Fibroblast of gingiva (primary cell): Measurements from ENCODE around the gene ARHGEF39.
"Not testable (repeated sequence)": the region's sequence is repeated elsewhere in the genome, so short reads cannot be mapped to it uniquely, and the experiment has no call there.

Source experiments
- DNase-seq: peaks from one replicate; pipeline ENCODE4 v3.0.0-alpha.2; 2011; ENCODE audit warnings: low read depth

Gene ARHGEF39

DNA sequence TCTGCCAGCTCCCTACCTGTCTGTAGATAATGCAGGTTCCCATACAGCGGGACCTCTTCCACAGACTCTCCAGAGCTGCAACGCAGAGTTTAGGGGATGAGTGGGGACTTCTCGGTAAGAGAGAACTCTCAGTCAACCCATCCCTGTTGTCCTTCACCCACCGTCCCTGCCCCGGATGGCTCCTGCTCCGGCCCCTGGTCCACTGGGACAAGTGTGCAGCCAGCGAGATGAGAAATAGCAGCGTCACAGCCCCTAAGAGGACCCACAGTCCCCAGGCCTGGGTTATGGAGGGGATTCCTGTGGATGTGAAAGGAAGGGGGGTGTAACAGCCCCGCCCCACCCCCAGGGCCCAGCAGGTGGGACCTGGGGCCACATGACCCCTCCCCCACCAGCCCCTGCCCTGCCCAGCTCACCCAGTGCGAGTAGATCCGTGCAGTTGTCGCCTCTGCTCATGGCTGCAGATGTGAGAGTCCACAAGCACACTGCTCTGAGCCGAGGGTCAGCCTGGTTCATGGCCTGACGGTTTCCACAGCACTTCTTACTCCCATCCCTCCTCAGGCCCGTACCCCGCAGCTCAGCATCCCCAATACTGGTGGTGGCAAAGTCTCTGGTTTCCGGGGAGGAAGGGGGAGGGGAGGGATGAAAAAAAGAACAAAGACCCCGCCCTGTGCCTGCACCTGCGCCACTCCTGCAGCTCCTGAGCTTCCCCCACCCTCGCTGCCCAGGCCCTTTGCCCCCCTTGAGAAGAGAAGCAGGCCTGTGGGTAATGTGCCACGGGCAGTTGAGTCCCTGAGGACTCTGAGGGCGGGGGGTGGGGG is 14.4 kb downstream of the ARHGEF39 start, which contains the start of gene SIT1:
Gene SIT1, minus strand, starts transcription at position 591 of the 818 bp plus-strand sequence. Its CDS starts 78 bp downstream, at position 513.
- DNase-seq, result no peak

DNA sequence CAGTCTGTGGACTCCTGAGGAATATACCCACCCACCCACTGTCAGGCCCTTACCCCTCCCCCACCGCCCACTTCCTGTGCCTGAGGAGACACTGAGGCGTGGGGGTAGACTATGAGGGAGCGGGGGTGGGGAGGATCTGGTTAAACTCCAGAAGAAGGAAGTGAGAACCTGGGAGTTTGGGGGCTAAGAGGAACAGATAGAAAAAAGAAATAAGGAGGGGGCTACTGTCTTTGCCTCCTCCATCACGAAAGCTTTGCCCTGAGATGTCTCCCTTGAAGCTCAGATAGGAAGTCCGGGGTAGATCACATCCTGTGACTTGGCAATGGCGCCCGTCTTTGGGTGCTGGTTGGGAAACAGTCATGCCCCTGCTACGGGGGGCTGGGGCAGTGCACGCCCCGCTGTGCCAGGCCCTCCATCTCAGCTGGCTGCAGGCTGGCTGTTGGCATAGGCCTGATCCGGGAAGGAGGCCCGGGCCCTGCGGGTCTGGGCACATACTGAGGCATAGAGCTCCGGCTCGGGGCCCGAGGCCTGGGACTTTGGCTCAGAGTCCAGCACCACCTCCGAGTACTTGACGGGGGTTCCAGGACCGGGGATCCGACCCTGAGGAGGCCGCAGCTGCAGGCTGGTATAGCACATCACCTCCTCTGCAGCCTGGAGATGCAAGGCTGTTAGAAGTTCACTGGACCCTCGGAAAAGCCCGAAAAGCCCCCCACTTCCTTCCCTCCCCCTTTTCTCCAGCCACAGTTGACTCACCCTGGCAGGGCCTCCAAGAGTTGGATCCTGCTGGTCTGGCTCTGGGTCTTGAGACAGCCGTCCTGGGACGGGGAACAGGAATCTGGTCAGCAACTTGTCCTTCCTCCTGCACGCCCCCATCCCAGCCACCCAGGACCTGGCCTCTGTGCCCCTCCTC is 15.3 kb downstream of the ARHGEF39 start:
- DNase-seq, result peak; percentile 53

- peak; percentile 88 for DNase-seq
Observed at GRCh38 chr9:35646533-35647265, 18.3 kb downstream of the ARHGEF39 start.

GRCh38 chr9:35646153-35646532 is 18.9 kb downstream of the ARHGEF39 start:
- DNase-seq, result no peak

GRCh38 chr9:35645736-35646135 is 19.3 kb downstream of the ARHGEF39 start:
- DNase-seq, result not testable (repeated sequence)

DNA sequence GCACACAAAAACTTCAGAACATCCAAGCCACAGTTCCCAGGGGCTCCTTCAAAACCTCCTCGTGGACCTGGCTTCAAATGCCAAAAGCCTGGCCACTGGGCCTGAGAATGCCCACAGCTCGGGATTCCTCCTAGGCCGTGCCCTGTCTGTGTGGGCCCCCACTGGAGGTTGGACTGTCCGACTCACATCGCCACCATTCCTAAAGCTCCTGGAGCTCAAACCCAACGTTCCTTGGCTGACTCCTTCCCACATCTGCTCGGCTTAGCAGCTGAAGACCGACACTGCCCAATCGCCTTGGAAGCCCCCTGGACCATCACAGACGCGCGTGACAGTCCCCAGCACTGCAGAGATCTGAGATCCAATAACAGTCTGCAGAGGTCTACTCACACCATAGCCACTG is 21.9 kb downstream of the ARHGEF39 start:
- DNase-seq, result no peak

DNA sequence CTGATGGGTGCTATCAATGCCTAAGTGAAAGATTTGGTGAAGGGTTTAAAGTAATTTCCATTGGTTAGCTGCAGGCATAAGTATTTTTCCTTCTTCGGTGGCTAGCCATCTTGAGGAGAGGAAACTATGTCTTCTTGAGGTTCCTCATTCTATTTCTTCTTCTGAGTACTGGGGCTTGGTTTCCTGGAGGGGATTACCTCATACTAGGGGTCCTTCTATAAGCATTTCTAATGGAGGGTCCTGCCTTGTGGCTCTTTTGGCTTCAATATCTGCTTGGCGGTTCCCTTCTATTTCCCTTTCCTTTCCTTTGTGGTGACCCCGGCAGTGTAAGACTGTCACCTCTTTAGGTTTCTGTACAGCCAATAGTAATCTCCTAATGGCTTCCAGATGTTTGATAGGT is 23.5 kb downstream of the ARHGEF39 start:
- DNase-seq, result not testable (repeated sequence)

GRCh38 chr9:35640431-35640830 is 24.6 kb downstream of the ARHGEF39 start:
- DNase-seq, result not testable (repeated sequence)

GRCh38 chr9:35639631-35640030 is 25.4 kb downstream of the ARHGEF39 start:
- no peak for DNase-seq

GRCh38 chr9:35639225-35639624 is 25.8 kb downstream of the ARHGEF39 start:
- not testable (repeated sequence) for DNase-seq

DNA sequence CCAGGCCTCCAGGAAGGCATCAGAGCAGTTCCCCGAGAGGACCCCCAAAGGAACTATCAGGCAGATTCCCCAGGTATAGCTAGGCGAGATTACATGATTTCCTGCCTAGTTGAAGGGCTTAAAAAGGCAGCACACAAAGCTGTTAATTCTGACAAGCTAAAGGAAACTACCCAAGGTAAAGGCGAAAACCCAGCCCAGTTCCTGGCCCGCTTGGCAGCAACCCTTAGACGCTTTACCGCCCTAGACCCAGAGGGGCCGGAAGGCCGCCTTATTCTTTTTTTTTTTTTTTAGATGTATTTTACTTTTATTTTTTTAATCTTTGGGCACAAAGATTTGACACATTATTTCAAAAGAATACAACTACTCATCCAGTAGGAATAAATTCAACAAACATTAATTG is 26.2 kb downstream of the ARHGEF39 start:
- not testable (repeated sequence) for DNase-seq

- DNase-seq, result not testable (repeated sequence)
Observed at GRCh38 chr9:35637427-35637955, 27.5 kb downstream of the ARHGEF39 start.

DNA sequence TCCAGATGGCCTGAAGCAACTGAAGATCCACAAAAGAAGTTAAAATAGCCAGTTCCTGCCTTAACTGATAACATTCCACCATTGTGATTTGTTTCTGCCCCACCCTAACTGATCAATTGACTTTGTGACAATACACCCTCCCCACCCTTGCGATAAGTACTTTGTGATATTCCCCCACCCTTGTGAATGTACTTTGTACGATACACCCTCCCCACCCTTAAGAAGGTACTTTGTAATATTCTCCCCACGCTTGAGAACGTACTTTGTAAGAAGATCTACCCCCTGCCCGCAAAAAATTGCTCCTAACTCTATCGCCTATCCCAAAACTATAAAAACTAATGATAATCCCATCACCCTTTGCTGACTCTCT is 28.1 kb downstream of the ARHGEF39 start:
- DNase-seq, result not testable (repeated sequence)

DNA sequence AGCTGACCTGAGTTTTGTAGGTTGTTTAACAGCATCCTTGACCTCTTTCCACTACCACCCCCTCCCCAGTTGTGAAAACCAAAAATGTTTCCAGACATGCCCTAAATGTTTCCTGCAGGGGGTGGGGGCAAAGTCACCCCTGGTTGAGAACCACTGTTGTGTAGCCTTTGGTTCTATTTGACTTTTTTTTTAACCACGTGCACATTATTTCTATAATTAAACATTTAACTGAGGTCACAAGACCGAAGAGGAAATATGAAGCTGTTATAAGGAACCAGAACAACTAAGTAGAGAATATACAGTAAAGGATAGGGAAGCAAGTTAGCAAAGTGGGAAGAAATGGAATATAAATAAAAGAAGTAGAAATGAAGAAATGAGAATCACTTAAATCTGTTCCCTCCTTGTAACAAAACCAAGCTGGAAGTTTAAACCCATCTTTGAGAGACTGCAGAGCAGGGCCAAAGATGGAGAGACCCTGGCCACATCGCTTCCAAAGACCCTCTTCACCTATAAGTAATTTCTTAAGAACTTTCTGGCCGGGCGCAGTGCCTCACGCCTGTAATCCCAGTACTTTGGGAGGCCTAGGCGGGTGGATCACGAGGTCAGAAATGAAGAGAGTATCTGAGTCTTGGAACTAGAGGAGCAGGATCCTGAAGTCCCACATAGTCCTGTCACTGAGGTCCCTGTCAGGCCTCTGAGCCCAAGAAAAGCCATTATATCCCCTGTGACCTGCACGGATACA is 28.7 kb downstream of the ARHGEF39 start:
- DNase-seq, result no peak

DNA sequence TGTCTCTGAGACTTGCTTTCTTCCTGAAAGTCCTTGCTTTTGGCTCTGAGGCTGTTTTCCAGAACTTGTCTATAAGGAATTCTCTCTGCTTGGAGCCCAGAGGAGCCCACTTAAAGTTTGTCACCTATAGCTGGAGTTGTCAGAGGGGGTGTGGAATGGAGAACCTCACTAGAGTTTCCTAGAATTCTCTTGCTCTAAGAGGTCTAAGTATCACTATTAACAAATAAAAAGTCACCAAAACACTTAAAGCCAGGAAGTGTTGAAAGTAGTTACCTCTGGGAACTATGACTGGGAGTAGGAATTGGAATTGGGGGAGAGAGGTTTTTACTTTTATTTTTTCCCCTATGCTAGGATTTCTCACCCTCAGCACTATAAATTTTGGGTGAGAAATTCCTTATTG is 29.3 kb downstream of the ARHGEF39 start:
- DNase-seq, result no peak

DNA sequence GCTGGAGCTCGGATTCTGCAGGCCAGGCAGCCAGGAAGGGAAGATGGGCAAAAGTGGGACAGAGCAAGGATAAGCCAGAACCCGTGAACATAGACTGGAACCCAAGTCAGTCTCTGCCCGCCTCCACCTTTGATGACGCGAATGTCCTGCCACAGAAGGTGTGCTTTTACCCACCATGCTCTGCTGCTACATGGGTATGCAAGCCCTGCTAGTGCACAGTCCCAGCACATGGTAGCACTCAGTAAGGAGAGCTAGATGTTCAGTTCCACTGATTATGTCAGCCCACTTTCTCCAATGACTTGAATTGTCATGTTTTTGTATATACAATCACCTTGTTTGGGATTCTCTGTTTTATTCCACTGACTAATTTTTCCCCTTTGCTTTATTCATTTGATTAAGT is 35.4 kb downstream of the ARHGEF39 start:
- DNase-seq, result no peak

DNA sequence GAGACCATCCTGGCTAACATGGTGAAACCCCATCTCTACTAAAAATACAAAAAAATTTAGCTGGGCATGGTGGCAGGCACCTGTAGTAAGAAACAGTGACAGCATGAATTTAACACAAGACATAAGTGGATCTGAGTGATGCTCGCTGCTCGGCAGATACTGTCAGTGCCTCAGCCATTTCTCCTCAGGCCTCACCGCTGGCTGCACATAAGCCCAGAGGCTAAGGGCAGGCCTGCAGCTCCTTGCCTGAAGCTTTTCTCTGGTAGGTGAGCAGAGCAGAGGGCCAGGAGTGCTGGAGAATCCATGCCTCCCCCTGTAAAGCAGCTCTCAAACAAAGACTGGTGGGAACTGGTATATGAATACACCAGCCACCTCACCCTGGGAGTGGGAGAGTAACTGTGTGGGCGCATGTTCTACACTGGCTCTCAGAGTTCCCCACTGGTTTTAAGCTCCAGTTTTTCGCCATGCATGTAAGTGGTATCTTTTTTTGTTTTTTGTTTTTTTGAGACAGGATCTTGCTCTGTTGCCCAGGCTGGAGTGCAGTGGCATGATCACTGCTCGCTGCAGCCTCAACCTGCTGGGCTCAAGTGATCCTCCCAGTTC is 36.5 kb downstream of the ARHGEF39 start:
- no peak for DNase-seq

- DNase-seq, result no peak
Observed at GRCh38 chr9:35627575-35627974, 37.4 kb downstream of the ARHGEF39 start.

GRCh38 chr9:35619800-35620158 is 45.2 kb downstream of the ARHGEF39 start:
- no peak for DNase-seq

- DNase-seq, result no peak
Observed at GRCh38 chr9:35618854-35619799, 45.9 kb downstream of the ARHGEF39 start.
